Mammary epithelial cell (primary cell): ENCODE results near the gene ZIC1.

Experiments used
- CTCF ChIP-seq, 2 donors: IDR thresholded peaks in 1 of 2; conservative IDR thresholded peaks in 1 of 2; 2 replicates each; pipeline ENCODE4 v1.5.1; 2011 to 2012; ENCODE audit warnings: inconsistent platforms in 2 of 2, low read length in 2 of 2, mild to moderate bottlenecking in 2 of 2, control low read depth in 1 of 2, low read depth in 1 of 2; ENCODE audit not compliant: insufficient read depth in 1 of 2; ENCODE audit errors: extremely low read depth in 1 of 2
- EZH2 ChIP-seq: IDR thresholded peaks from 2 replicates; pipeline ENCODE4 v1.6.1; 2012; ENCODE audit warnings: low read length, inconsistent platforms, borderline replicate concordance

GRCh38 chr3:147415874-147416273, 6.7 kb downstream of the ZIC1 start:
- TF ChIP-seq CTCF (conservative IDR thresholded peaks at IDR 0.05 in 1 of 2, IDR thresholded peaks at IDR 0.05 in 1 of 2; ENCODE audit: extremely low read depth in 1 of 2, insufficient read depth in 1 of 2, low read depth in 1 of 2, low read length in 2 of 2): no peak
- TF ChIP-seq EZH2: no peak
